Stimulated activated CD4-positive, alpha-beta T cell treated with anti-CD3 and anti-CD28 coated beads, Interleukin-15, amount 100 ng/mL, for 48 hours (primary cell): ENCODE data around the gene CLEC16A.
"Not testable (repeated sequence)": the region's sequence is repeated elsewhere in the genome, so short reads cannot be mapped to it uniquely, and the experiment has no call there.

Source experiments
- DNase-seq, 2 donors: peaks; one replicate each; pipeline ENCODE4 v3.0.0-alpha.2; 2020; ENCODE audit warnings: low read depth in 2 of 2

CLEC16A gene

DNA sequence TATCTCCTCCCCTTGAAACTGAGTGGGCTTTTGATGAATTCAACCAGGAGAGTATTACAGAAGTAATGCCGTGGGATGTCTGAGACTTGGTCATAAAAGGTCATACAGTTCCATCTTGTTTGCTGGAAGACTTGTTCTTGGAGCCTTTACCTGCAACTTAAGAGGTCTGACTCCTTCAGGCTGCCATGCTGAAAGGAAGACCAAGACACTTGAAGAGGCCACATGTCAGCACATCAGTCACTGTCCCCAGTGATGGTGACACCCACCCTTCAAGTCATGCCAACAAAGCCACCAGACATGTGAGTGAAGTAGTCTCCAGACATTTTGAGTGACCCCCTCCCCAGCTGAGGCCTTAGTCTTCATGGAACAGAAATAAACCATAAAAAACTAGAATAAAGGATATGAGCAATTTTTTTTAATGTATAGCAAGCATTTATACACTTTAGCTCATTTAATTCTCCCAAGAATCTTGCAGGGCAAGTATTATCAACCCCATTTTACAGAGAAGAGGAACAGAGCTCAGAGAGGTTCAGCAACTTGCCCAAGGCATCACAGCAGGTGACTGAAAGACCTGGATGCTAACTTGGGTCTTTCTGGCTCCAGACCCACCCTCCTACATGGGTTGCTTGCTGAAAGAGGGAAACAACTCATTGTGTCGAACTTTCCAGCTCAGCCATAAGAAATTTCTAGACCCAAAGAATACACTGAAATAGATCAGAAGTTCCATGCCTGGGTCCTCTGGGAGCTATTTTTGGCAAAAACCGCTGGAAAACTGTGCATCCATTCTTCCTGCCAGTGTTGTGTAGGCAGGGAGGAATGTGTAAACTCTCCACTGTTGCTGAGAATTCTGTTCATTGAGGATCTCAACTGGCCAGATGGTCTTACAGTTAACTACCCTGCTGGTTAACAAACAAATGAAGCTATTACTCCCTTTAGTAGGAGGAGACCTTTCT, 273.6 kb downstream of the CLEC16A start:
- no peak for DNase-seq

DNA sequence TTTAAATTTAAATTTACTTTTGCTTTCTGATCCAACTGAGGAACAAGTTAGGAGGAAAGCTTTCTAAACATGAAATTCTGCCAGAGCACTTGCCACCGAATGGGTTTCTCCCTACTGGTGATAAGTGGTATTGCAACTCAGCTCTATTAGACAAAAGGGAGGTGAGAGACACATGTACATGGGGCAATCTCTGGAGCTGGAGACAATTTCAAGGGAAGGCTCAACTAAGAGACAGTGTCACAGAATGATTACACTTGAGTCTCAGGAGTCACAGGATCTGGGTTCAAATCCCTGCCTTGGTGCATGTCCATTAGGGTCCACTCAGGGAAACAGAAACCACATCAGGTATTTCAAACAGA, 274.2 kb downstream of the CLEC16A start:
- DNase-seq, result no peak

DNA sequence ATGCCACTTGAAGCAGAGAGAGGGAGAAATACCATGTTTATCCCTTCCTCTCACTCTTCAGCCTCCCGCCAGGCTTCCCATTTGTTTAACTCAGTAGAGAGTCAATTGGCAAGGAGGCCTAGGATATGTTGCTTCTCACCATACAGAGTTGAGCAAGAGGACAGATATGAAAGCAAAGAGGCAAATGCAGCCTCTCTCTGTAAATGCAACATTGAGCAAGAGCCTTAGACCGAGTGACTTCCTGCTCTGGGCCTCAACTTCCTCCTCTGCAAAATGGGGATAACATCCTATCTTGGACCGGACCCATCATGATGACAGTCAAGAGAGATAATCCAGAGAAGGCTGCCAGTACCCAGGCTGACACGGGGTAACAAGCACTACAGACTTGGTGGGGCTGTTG, 274.8 kb downstream of the CLEC16A start:
- no peak for DNase-seq

DNA sequence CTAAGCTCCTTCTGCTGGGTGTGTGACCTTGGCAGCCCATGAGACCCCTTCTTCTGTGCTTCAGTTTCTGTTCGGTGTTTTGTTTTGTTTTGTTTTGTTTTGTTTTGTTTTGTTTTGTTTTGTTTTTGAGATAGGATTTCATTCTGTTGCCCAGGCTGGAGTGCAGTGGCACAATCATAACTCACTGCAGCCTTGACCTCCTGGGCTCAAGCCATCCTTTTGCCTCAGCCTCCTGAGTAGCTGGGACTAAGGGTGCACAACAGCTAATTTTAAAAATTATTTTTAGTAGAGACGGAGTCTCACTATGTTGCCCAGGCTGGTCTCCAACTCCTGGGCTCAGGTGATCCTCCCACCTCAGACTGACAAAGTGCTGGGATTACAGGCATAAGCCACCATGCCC, 276.1 kb downstream of the CLEC16A start:
- not testable (repeated sequence) for DNase-seq

DNA sequence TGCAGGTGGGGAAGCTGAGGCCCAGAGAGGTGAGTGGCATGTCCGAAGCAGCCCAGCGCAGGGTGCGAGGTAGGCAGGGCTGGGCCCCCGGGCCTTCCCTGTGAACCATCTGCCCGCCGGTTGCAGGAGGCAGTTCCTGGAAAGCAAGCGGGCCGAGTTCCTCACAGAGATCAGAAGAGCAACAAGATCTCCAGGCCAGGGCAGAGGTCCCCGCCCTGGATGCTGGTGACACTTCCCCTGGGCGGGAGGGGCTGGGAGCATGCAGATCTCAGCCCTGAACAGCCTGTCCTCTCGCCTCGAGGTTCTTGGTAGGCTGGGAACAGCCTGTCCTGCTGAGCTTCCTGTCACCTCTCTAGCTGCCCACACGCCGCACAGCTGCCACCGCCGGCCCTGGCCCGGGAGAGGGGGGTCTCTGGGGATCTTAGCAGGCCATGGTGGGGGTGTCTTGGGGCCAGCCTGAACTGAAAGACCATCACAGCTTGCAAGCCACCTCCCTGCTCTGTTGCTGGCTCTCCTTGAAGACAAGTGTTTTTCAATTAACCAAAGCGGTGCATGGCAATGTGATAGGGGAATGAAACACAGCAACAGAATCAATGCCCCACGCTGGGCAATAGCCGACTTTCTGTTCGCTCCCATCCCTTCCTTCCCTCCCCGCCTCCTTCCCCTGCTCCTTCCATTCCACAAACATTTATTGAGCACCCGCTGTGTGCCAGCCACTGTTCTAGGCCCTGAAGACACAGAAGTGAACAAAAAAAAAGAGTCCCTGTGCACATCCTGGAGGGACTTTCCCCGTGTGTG, 279.9 kb downstream of the CLEC16A start:
- DNase-seq, result peak; percentile 61 to 71

DNA sequence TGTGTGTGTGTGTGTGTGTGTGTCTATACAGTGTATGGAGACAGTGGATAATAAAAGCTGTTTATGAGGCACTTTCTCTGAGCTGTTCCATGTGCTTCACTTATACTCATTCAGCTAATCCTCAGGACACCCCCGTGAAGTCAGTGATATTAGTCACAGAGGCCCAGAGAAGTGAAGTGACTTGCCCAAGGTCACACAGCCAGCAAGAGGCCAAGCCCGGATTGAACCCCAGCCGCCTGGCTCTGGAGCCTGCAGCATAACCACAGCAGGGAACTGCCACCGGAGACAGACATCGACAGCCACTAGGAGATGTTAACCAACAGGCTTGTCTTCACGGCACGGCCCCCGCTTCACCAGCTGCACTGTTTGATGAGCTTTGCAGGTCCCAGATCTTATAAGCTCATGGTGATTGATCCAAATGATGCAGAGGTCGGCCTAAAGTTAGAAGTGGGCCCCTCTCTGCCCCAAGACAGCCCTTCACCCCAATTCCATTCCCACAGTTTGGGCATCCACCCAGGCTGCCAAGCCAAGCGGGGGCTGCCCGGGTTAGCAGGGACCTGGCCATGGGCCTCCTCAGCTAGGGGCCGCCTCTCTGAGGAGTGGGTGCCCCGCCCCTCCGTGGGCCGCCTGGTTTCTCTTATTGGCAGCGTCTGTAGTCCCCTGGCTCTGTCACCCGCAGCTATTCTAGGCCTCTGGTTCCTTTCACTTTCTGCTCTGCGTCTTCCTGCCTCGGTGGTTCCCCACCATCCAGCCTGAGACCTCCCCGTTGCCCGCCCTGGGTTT, 280.7 kb downstream of the CLEC16A start:
- peak; percentile 85 to 86 for DNase-seq

DNA sequence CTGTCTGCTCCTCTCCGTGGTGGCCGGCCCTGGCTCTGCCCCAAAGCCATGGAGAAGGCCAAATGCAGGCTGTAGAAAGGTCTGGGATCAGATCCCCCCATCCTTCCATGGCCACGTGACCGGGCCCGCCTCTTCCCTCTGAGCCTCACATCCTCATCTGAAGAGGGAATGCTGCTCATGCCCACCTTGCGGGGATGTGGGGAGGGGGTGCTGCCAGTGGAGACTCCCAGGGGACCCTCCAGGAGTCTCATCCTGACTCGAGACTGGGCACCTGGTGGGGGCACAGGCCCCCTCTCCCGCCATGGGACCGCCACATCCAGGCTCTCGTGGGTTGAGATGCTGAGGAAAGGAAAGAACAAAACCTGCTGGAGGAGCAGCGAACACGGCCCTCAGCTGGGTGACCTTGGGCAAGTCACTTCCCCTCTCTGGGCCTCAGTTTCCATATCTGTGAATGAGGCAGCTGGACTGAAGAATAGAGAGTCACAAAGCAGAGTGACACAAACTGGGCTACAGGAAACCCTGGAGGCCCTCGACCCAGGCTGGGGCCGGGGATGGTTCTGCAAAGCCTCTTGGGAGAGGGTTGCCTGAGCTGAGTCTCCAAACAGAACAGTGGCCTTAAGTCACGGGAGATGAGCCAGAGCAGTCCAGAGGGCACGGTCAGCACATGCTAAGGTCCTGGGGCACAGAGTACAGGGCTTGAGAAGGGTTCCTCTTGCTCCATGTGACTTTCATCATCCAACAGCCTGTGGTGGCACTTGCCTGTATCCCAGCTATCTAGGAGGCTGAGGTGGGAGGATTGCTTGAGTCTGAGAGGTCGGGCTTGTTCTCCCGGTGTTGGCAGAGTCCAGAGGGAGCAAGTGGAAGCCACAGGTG, 281.5 kb downstream of the CLEC16A start:
- no peak for DNase-seq

DNA sequence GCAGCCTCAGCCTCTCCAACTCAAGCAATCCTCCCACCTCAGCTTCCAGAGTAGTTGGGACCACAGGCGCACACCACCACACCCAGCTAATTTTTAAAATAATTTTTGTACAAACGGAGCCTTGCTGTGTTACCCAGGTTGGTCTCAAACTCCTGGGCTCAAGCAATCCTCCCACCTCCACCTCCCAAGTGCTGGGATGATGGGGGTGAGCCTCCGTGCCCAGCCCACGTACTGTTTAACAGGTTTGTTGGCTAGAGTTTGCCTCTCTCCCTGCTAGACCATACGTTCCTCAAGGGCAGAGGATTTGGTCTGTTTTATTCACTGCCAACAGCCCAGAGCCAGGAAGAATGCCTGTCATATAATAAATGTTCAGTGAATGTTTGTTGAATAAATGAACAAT, 285.1 kb downstream of the CLEC16A start:
- no peak for DNase-seq

DNA sequence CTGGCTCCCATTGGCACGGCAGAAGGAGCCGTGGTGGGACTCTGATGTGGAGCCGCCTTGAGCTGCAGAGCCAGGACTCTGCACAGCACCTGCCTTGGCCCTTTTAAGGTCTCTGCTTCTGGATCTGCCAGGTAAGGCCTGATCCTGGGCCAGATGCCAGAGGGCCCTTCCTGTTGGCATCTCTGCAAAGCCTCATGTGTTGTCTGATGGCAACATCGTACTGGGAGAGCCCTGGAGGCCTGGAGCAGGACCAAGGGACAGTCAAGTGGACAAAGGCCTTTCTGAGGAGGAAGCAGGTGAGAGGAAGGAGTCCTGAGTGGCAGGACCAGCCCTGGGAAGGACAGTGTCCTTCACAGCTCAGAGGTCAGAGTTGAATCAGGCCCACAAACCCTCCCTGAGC, 285.5 kb downstream of the CLEC16A start:
- no peak for DNase-seq

DNA sequence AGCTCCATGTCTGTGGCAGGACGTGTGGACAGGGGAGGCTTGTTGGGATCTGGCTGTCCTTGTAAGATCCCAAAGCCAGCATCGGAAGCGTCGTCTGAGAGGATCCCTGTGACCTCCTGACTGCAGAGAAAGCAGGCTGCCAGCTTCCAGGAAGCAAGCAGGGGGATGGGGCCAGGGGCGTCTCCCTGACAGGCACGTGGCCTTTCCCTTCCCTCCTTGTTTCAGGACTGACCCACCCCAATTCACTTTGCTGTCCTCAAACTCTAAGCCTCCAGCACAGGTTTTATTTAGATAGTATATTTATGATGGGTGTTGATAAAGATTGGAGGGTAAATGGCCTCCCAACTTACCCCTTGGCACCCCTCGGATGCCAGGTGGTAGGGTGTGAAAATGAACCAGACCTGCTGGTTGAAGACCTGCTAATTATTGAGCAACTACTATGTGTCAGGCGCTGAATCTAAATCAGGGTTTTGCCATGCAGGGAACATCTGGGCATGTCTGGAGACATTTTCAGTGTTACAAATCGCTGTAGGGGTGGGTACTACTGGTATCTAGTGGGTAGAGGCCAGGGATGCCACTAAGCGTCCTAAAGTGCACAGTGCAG, 287.1 kb downstream of the CLEC16A start:
- no peak for DNase-seq
